Vagina (tissue), 2 donors: ENCODE measurements around the gene HNRNPUL2.
"Not testable (repeated sequence)": the region's sequence is repeated elsewhere in the genome, so short reads cannot be mapped to it uniquely, and the experiment has no call there.

ENCODE experiments used
- POLR2AphosphoS5 ChIP-seq, 2 donors: sonication (generic); formaldehyde crosslinking; IDR thresholded peaks; one replicate each; pipeline ENCODE4 v1.9.0; 2017; ENCODE audit warnings: antibody characterized with exemption in 2 of 2, mild to moderate bottlenecking in 2 of 2, low read depth in 1 of 2; ENCODE audit not compliant: insufficient read depth in 1 of 2
- TF ChIP-seq, protein P1 (sequence below), 3 experiments: fragments of 450-650 bp in 2 of 3; fragments of 200-600 bp in 1 of 3; sonication (generic) in 1 of 3; IDR thresholded peaks; one replicate each; pipeline ENCODE4 v1.5.1; 2017 to 2019; ENCODE audit warnings: antibody characterized with exemption in 3 of 3, mild to moderate bottlenecking in 2 of 3, moderate library complexity in 2 of 3

DNA sequence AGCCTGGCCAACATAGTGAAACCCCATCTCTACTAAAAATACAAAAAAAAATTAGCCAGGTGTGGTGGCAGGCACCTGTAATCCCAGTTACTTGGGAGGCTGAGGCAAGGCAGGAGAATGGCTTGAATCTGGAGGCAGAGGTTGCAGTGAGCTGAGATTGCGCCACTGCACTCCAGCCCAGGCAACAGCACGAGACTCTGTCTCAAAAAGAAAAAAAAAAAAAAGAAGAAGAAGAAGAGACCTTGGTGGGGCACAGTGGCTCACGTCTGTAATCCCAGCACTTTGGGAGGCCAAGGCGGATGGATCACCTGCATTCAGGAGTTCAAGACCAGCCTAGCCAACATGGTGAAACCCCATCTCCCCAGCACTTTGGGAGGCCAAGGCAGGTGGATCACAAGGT lies 23.3 kb downstream of the HNRNPUL2 start:
- TF ChIP-seq, protein P1, sequence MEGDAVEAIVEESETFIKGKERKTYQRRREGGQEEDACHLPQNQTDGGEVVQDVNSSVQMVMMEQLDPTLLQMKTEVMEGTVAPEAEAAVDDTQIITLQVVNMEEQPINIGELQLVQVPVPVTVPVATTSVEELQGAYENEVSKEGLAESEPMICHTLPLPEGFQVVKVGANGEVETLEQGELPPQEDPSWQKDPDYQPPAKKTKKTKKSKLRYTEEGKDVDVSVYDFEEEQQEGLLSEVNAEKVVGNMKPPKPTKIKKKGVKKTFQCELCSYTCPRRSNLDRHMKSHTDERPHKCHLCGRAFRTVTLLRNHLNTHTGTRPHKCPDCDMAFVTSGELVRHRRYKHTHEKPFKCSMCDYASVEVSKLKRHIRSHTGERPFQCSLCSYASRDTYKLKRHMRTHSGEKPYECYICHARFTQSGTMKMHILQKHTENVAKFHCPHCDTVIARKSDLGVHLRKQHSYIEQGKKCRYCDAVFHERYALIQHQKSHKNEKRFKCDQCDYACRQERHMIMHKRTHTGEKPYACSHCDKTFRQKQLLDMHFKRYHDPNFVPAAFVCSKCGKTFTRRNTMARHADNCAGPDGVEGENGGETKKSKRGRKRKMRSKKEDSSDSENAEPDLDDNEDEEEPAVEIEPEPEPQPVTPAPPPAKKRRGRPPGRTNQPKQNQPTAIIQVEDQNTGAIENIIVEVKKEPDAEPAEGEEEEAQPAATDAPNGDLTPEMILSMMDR (IDR thresholded peaks at IDR 0.05) = not testable (repeated sequence)
- TF ChIP-seq POLR2AphosphoS5 (IDR thresholded peaks at IDR 0.05; ENCODE audit: insufficient read depth in 1 of 2, low read depth in 1 of 2) = not testable (repeated sequence)
